Right lobe of liver (tissue), 6 donors: ENCODE results near the gene CNOT8. TPM values are rescaled to one million over a fixed set of nuclear protein-coding genes. Genes with fewer than 3 reads are reported as not detected.

ENCODE experiments used
- ATAC-seq, 4 donors: fragments of 200-7000 bp; cut with Tn5 transposase; one replicate each; pipeline ENCODE4 v1.9.1; 2020; ENCODE audit warnings: mild to moderate bottlenecking in 4 of 4, moderate library complexity in 4 of 4
- DNase-seq, 3 donors: peaks; one replicate each; pipeline ENCODE4 v3.0.0-alpha.2; 2020
- H3K27ac ChIP-seq, 3 donors: fragments of 200-600 bp; one replicate each; pipeline ENCODE4 v1.8.0; 2022
- H3K27me3 ChIP-seq, 2 donors: fragments of 200-600 bp; one replicate each; pipeline ENCODE4 v1.8.0; 2022
- H3K36me3 ChIP-seq, 4 donors: fragments of 200-600 bp; sonication (generic) in 1 of 4; one replicate each; pipeline versions ENCODE4 v1.5.1 to v1.8.0; 2017 to 2022; ENCODE audit warnings: control low read depth in 1 of 4
- H3K4me1 ChIP-seq, 4 donors: fragments of 200-600 bp; sonication (generic) in 1 of 4; one replicate each; pipeline versions ENCODE4 v1.5.1 to v1.8.0; 2017 to 2022; ENCODE audit warnings: control low read depth in 1 of 4
- H3K4me3 ChIP-seq, 3 donors: fragments of 200-600 bp; one replicate each; pipeline ENCODE4 v1.8.0; 2022
- H3K9me3 ChIP-seq, 4 donors: fragments of 200-600 bp; sonication (generic) in 1 of 4; one replicate each; pipeline versions ENCODE4 v1.5.1 to v1.8.0; 2017 to 2022; ENCODE audit warnings: control low read depth in 1 of 4
- POLR2A ChIP-seq: fragments of 450-650 bp; IDR thresholded peaks from one replicate; pipeline ENCODE4 v1.6.1; 2017; ENCODE audit warnings: antibody characterized with exemption, mild to moderate bottlenecking
- WGBS: methylation state at CpG from one replicate; pipeline ENCODE4 v1.1.6; 2018; ENCODE audit warnings: low coverage, low lambda C conversion rate; ENCODE audit not compliant: insufficient coverage; ENCODE audit errors: missing lambda C conversion rate; 5-methylcytosine and 5-hydroxymethylcytosine counted together
- intact Hi-C, 2 donors: fragments of 100-400 bp; cut with DNase I; formaldehyde crosslinking; loops; one replicate each; pipeline versions ENCODE4 v1.11.2 to v1.14.1; 2022
- total RNA-seq, 6 experiments: library from RNA; depleted of rRNA in 2 of 6; stranded (reverse); fragments of >200 nt in 2 of 6; fragmentation: NEBNext Ultra II Directional in 3 of 6; extraction: Animal tissue kit (Norgen Biotek cat#: 25700) in 3 of 6; gene quantifications; one replicate each; pipeline versions ENCODE4 v1.1.0 to v1.2.4, GENCODE V29; 2016 to 2023
- TF ChIP-seq, protein P1 (sequence below), 4 donors: fragments of 200-600 bp in 3 of 4; fragments of 450-650 bp in 1 of 4; IDR thresholded peaks; one replicate each; pipeline versions ENCODE4 v1.5.1 to v1.8.0; 2016 to 2022; ENCODE audit warnings: antibody characterized with exemption in 4 of 4, mild to moderate bottlenecking in 2 of 4
- donor health status: DM: no; HTN: yes; CAD: no.
- donor health status: DM: no; HTN: no; CAD: no.
- donor health status: DM: no; HTN: no; CAD: no.
- donor health status: DM: no; HTN: yes; CAD: no.
- donor health status: DM: no; HTN: yes; CAD: no.

The CNOT8 gene
- total RNA-seq, 6 experiments from 2014 or later, result 12.4 to 19.6 (median 16.5) TPM

- TF ChIP-seq, protein P1, sequence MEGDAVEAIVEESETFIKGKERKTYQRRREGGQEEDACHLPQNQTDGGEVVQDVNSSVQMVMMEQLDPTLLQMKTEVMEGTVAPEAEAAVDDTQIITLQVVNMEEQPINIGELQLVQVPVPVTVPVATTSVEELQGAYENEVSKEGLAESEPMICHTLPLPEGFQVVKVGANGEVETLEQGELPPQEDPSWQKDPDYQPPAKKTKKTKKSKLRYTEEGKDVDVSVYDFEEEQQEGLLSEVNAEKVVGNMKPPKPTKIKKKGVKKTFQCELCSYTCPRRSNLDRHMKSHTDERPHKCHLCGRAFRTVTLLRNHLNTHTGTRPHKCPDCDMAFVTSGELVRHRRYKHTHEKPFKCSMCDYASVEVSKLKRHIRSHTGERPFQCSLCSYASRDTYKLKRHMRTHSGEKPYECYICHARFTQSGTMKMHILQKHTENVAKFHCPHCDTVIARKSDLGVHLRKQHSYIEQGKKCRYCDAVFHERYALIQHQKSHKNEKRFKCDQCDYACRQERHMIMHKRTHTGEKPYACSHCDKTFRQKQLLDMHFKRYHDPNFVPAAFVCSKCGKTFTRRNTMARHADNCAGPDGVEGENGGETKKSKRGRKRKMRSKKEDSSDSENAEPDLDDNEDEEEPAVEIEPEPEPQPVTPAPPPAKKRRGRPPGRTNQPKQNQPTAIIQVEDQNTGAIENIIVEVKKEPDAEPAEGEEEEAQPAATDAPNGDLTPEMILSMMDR (IDR thresholded peaks at IDR 0.05), result no peak
- no peak for TF ChIP-seq POLR2A
- ATAC-seq, result no peak
- intact Hi-C loops, result no loop called here
- 65% methylated on average over 2 of the region's 2 CpGs for WGBS
- H3K9me3 ChIP-seq, result no peaks in the 10 kb centered on the region
- no peak overlapping the region for H3K27ac ChIP-seq
- peaks cover 0 to 29% (median 4%) of the 10 kb centered on the region in 4 donors for H3K4me1 ChIP-seq
- H3K27me3 ChIP-seq, result no peaks in the 10 kb centered on the region
- peaks cover 0 to 15% (median 0%) of the 10 kb centered on the region in 4 donors for H3K36me3 ChIP-seq
- no peak for DNase-seq
- no peak overlapping the region for H3K4me3 ChIP-seq
These were observed 4.3 kb downstream of the CNOT8 start for GRCh38 chr5:154862766-154863165.

GRCh38 chr5:154863291-154864080 is 5.1 kb downstream of the CNOT8 start:
- DNase-seq, result no peak
- intact Hi-C loops, result no loop called here
- no peaks in the 10 kb centered on the region for H3K27me3 ChIP-seq
- no peak for ATAC-seq
- no peak overlapping the region for H3K27ac ChIP-seq
- WGBS, result 75% methylated on average over 5 of the region's 7 CpGs
- H3K4me3 ChIP-seq, result no peak overlapping the region
- TF ChIP-seq POLR2A, result no peak
- TF ChIP-seq, protein P1 (IDR thresholded peaks at IDR 0.05), result no peak
- peaks cover 0 to 29% (median 4%) of the 10 kb centered on the region in 4 donors for H3K4me1 ChIP-seq
- H3K9me3 ChIP-seq, result no peaks in the 10 kb centered on the region
- H3K36me3 ChIP-seq, result peaks cover 0 to 15% (median 0%) of the 10 kb centered on the region in 4 donors

- ATAC-seq (no peak), DNase-seq (no peak)
- intact Hi-C loops, result no loop called here
- 67% methylated on average over 5 of the region's 5 CpGs for WGBS
- Histone ChIP-seq H3K4me1 (peaks cover 0 to 14% (median 4%) of the 10 kb centered on the region in 4 donors), H3K9me3 (no peaks in the 10 kb centered on the region), H3K27me3 (no peaks in the 10 kb centered on the region), H3K36me3 (peaks cover 0 to 23% (median under 1%) of the 10 kb centered on the region in 4 donors), H3K4me3 (no peak overlapping the region), H3K27ac (no peak overlapping the region)
- TF ChIP-seq POLR2A, result no peak
- TF ChIP-seq, protein P1 (IDR thresholded peaks at IDR 0.05), result no peak
These were observed 7.2 kb downstream of the CNOT8 start for GRCh38 chr5:154865466-154866184.

- H3K27ac ChIP-seq, result no peak overlapping the region
- intact Hi-C loops, result no loop called here
- peaks cover 0 to 4% (median 0%) of the 10 kb centered on the region in 4 donors for H3K4me1 ChIP-seq
- 94% methylated on average over 2 of the region's 2 CpGs for WGBS
- no peak for DNase-seq
- no peaks in the 10 kb centered on the region for H3K9me3 ChIP-seq
- ATAC-seq, result no peak
- TF ChIP-seq, protein P1 (IDR thresholded peaks at IDR 0.05), result no peak
- no peak for TF ChIP-seq POLR2A
- H3K27me3 ChIP-seq, result no peaks in the 10 kb centered on the region
- H3K36me3 ChIP-seq, result peaks cover 0 to 35% (median 4%) of the 10 kb centered on the region in 4 donors
- no peak overlapping the region for H3K4me3 ChIP-seq
These were observed 8.4 kb downstream of the CNOT8 start for GRCh38 chr5:154866841-154867240.
